H9 (cell line): ENCODE results near the gene THBS4. TPM values are rescaled to one million over a fixed set of nuclear protein-coding genes. Genes with fewer than 3 reads are reported as not detected.

ENCODE experiments used
- DNase-seq: peaks from one replicate; pipeline ENCODE4 v3.0.0-alpha.2; 2017
- H2AFZ ChIP-seq: one replicate; pipeline ENCODE4 v1.6.1; 2013; ENCODE audit warnings: mild to moderate bottlenecking, low read length, control low read depth, moderate library complexity
- H2AK5ac ChIP-seq: 2 replicates; pipeline ENCODE4 v1.6.1; 2013; ENCODE audit warnings: low read length, control low read depth, mixed read lengths; ENCODE audit not compliant: insufficient read length
- H2BK120ac ChIP-seq: one replicate; pipeline ENCODE4 v1.6.1; 2013; ENCODE audit warnings: low read depth, mild to moderate bottlenecking, low read length, control low read depth, inconsistent platforms; ENCODE audit not compliant: poor library complexity, severe bottlenecking
- H2BK12ac ChIP-seq: 2 replicates; pipeline ENCODE4 v1.6.1; 2013; ENCODE audit warnings: low read length, control low read depth, mixed read lengths, low read depth; ENCODE audit not compliant: insufficient read length
- H2BK15ac ChIP-seq: 2 replicates; pipeline ENCODE4 v1.6.1; 2013; ENCODE audit warnings: low read depth, low read length, control low read depth
- H2BK20ac ChIP-seq: one replicate; pipeline ENCODE4 v1.6.1; 2013; ENCODE audit warnings: low read depth, mild to moderate bottlenecking, low read length, control low read depth, inconsistent platforms; ENCODE audit not compliant: poor library complexity, severe bottlenecking
- H2BK5ac ChIP-seq: 2 replicates; pipeline ENCODE4 v1.6.1; 2013; ENCODE audit warnings: low read length, control low read depth, mixed read lengths; ENCODE audit not compliant: insufficient read length
- H3K14ac ChIP-seq: 2 replicates; pipeline ENCODE4 v1.6.1; 2013; ENCODE audit warnings: low read length, control low read depth; ENCODE audit not compliant: insufficient read depth
- H3K18ac ChIP-seq: 2 replicates; pipeline ENCODE4 v1.6.1; 2013; ENCODE audit warnings: low read depth, mild to moderate bottlenecking, mixed read lengths, low read length, control low read depth; ENCODE audit not compliant: insufficient read length
- H3K23ac ChIP-seq: 2 replicates; pipeline ENCODE4 v1.6.1; 2013; ENCODE audit warnings: low read length, control low read depth, mixed read lengths, low read depth; ENCODE audit not compliant: insufficient read length
- H3K23me2 ChIP-seq: 2 replicates; pipeline ENCODE4 v1.6.1; 2013; ENCODE audit warnings: low read depth, mild to moderate bottlenecking, mixed read lengths, low read length, control low read depth; ENCODE audit not compliant: insufficient read length, poor library complexity, severe bottlenecking
- H3K27ac ChIP-seq: 2 replicates; pipeline ENCODE4 v1.5.1; 2013; ENCODE audit warnings: low read length, control low read depth, mixed read lengths, low read depth; ENCODE audit not compliant: insufficient read length
- H3K27me3 ChIP-seq: 2 replicates; pipeline ENCODE4 v1.6.1; 2013; ENCODE audit warnings: low read length, control low read depth, inconsistent platforms; ENCODE audit not compliant: insufficient read depth
- H3K4ac ChIP-seq: 2 replicates; pipeline ENCODE4 v1.6.1; 2013; ENCODE audit warnings: low read depth, mild to moderate bottlenecking, control low read depth, inconsistent platforms, low read length, moderate library complexity
- H3K4me1 ChIP-seq: 2 replicates; pipeline ENCODE4 v1.6.1; 2013; ENCODE audit warnings: low read length, control low read depth, inconsistent platforms; ENCODE audit not compliant: insufficient read depth
- H3K4me2 ChIP-seq: 2 replicates; pipeline ENCODE4 v1.6.1; 2013; ENCODE audit warnings: low read length, control low read depth, mixed read lengths; ENCODE audit not compliant: insufficient read length, insufficient read depth
- H3K56ac ChIP-seq: 2 replicates; pipeline ENCODE4 v1.6.1; 2013; ENCODE audit warnings: low read depth, mild to moderate bottlenecking, mixed read lengths, low read length, control low read depth; ENCODE audit not compliant: insufficient read length
- H3K79me1 ChIP-seq: 2 replicates; pipeline ENCODE4 v1.6.1; 2013; ENCODE audit warnings: low read depth, mild to moderate bottlenecking, moderate library complexity, low read length, control low read depth, inconsistent platforms; ENCODE audit not compliant: insufficient read depth, poor library complexity, severe bottlenecking
- H3K79me2 ChIP-seq: 2 replicates; pipeline ENCODE4 v1.6.1; 2013; ENCODE audit warnings: low read length, control low read depth, inconsistent platforms; ENCODE audit not compliant: insufficient read depth
- H3K9ac ChIP-seq: 2 replicates; pipeline ENCODE4 v1.6.1; 2013; ENCODE audit warnings: low read length, control low read depth, mixed read lengths; ENCODE audit not compliant: insufficient read length; ENCODE audit errors: extremely low read depth
- H3K9me3 ChIP-seq: one replicate; pipeline ENCODE4 v1.6.1; 2013; ENCODE audit warnings: low read depth, low read length, inconsistent platforms; ENCODE audit not compliant: control insufficient read depth
- H3T11ph ChIP-seq: one replicate; pipeline ENCODE4 v1.6.1; 2013; ENCODE audit warnings: mild to moderate bottlenecking, low read length, control low read depth, inconsistent platforms
- H4K20me1 ChIP-seq: one replicate; pipeline ENCODE4 v1.6.1; 2013; ENCODE audit not compliant: control insufficient read depth, insufficient read length, insufficient read depth
- H4K5ac ChIP-seq: 2 replicates; pipeline ENCODE4 v1.6.1; 2013; ENCODE audit warnings: low read depth, mild to moderate bottlenecking, mixed read lengths, low read length, control low read depth; ENCODE audit not compliant: insufficient read length
- H4K8ac ChIP-seq: replicated peaks from 2 replicates; pipeline ENCODE4 v1.6.1; 2013; ENCODE audit warnings: low read length, control low read depth, mixed read lengths, low read depth; ENCODE audit not compliant: insufficient read length
- H4K91ac ChIP-seq: 2 replicates; pipeline ENCODE4 v1.6.1; 2013; ENCODE audit warnings: low read depth, mild to moderate bottlenecking, moderate library complexity, mixed read lengths, low read length, control low read depth; ENCODE audit not compliant: insufficient read length
- H3K27ac Mint-ChIP-seq, 3 experiments: 2 replicates in 2 of 3; 3 replicates in 1 of 3; pipeline ENCODE4 v1.8.0; 2020 to 2021; ENCODE audit warnings: mixed read lengths in 3 of 3, mild to moderate bottlenecking in 1 of 3, moderate library complexity in 1 of 3
- H3K27me3 Mint-ChIP-seq: 2 replicates; pipeline ENCODE4 v1.8.0; 2021; ENCODE audit warnings: low read depth, mild to moderate bottlenecking, moderate library complexity, mixed read lengths
- H3K36me3 Mint-ChIP-seq, 3 experiments: 2 replicates in 2 of 3; 3 replicates in 1 of 3; pipeline ENCODE4 v1.8.0; 2020 to 2021; ENCODE audit warnings: low read depth in 3 of 3, mixed read lengths in 3 of 3; ENCODE audit not compliant: insufficient read depth in 1 of 3
- H3K4me1 Mint-ChIP-seq, 2 experiments: 2 replicates each; pipeline ENCODE4 v1.8.0; 2020; ENCODE audit warnings: mixed read lengths in 2 of 2
- H3K4me3 Mint-ChIP-seq, 2 experiments: 2 replicates in 1 of 2; 3 replicates in 1 of 2; pipeline ENCODE4 v1.8.0; 2020 to 2021; ENCODE audit warnings: mild to moderate bottlenecking in 2 of 2, mixed read lengths in 2 of 2, moderate library complexity in 1 of 2
- H3K9me3 Mint-ChIP-seq, 2 experiments: 2 replicates in 1 of 2; 3 replicates in 1 of 2; pipeline ENCODE4 v1.8.0; 2020; ENCODE audit warnings: mild to moderate bottlenecking in 2 of 2, mixed read lengths in 2 of 2, moderate library complexity in 1 of 2
- WGBS: extraction: QIAGEN DNeasy Blood & Tissue Kit; methylation state at CpG from one replicate; pipeline ENCODE4 v1.1.7; 2013; ENCODE audit warnings: missing lambda C conversion rate, low lambda C conversion rate, mixed read lengths; ENCODE audit not compliant: insufficient read length; ENCODE audit errors: extremely low coverage; 5-methylcytosine and 5-hydroxymethylcytosine counted together
- total RNA-seq: library from RNA; stranded (reverse); gene quantifications from 2 replicates; pipeline ENCODE4 v1.2.1, GENCODE V29; 2021
- TF ChIP-seq, protein P1 (sequence below): fragments of 200-600 bp; sonication (generic); conservative IDR thresholded peaks from 3 replicates; pipeline ENCODE4 v1.8.0; 2021; ENCODE audit warnings: antibody characterized with exemption, mild to moderate bottlenecking

Gene THBS4
- total RNA-seq, 1 experiment from 2014 or later = 19.0 TPM

GRCh38 chr5:80041527-80041926 lies 6.4 kb downstream of the THBS4 start:
- Histone ChIP-seq H2BK20ac (no peak overlapping the region), H4K20me1 (no peaks in the 10 kb centered on the region), H4K91ac (no peak overlapping the region), H3K23me2 (no peaks in the 10 kb centered on the region), H3K14ac (no peak overlapping the region), H2BK5ac (no peak overlapping the region), H3K56ac (no peak overlapping the region), H2BK12ac (no peak overlapping the region), H3K23ac (no peak overlapping the region), H3K4ac (no peak overlapping the region), H2BK15ac (no peak overlapping the region), H3K27ac (no peak overlapping the region), H2AFZ (no peak overlapping the region), H3K79me1 (no peaks in the 10 kb centered on the region), H3K9me3 (no peaks in the 10 kb centered on the region), H3K27me3 (0 out of 2 replicates have a peak, but pooled peaks cover 2% of the 10 kb centered on the region), H3T11ph (no peak overlapping the region), H4K5ac (no peak overlapping the region), H3K79me2 (no peaks in the 10 kb centered on the region), H3K4me1 (0 out of 2 replicates have a peak, but pooled peaks cover 2% of the 10 kb centered on the region), H2BK120ac (no peak overlapping the region), H3K18ac (no peak overlapping the region), H2AK5ac (no peak overlapping the region), H4K8ac (no peak overlapping the region), H3K9ac (no peak overlapping the region), H3K4me2 (no peak overlapping the region)
- Mint-ChIP-seq H3K4me1 (peaks cover 0 to 3% of the 10 kb centered on the region in 2 experiments; a peak in 1 of 4 replicates), H3K27me3 (peaks cover 9% of the 10 kb centered on the region), H3K27ac (no peak overlapping the region), H3K4me3 (no peak overlapping the region), H3K36me3 (no peaks in the 10 kb centered on the region), H3K9me3 (no peaks in the 10 kb centered on the region)
- no peak for DNase-seq
- no CpG with 5 or more reads among the region's 4 CpGs for WGBS
- TF ChIP-seq, protein P1, sequence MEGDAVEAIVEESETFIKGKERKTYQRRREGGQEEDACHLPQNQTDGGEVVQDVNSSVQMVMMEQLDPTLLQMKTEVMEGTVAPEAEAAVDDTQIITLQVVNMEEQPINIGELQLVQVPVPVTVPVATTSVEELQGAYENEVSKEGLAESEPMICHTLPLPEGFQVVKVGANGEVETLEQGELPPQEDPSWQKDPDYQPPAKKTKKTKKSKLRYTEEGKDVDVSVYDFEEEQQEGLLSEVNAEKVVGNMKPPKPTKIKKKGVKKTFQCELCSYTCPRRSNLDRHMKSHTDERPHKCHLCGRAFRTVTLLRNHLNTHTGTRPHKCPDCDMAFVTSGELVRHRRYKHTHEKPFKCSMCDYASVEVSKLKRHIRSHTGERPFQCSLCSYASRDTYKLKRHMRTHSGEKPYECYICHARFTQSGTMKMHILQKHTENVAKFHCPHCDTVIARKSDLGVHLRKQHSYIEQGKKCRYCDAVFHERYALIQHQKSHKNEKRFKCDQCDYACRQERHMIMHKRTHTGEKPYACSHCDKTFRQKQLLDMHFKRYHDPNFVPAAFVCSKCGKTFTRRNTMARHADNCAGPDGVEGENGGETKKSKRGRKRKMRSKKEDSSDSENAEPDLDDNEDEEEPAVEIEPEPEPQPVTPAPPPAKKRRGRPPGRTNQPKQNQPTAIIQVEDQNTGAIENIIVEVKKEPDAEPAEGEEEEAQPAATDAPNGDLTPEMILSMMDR = no peak
